ENCODE measurements around the gene PHYH.
"Not testable (repeated sequence)": the region's sequence is repeated elsewhere in the genome, so short reads cannot be mapped to it uniquely, and the experiment has no call there.

The PHYH gene

DNA sequence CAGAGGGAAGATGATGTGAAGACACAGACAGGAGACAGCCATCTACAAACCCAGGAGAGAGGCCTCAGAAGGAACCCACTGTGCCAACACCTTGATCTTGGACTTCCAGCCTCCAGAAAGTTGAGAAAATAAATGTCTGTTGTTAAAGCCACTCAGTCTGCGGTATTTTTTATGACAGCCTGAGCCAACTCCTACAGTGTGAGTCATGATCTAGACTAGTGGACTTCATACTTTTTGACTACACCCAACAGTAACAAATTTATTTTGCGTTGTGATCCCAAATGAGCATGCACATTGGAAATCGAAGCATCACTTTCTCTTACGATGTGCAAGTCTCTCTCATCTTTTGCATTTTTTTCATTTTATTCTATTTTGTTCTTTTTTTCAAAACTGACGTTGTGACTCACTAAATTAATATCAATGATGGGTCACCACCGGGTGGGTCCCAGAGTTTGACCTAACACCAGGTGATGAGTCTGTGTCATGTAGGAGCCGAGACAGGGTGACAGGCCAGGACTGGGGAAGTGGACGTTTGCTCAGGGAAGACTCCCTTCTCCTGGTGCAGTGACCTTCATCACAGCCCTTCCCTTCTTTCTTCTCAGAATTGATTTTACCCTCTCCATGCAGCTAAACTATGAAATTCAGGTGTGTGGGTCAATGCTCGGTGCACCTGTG is 28.9 kb downstream of the PHYH start:
- Histone ChIP-seq H3K9ac (ENCODE audit: low read depth, low read length) (no peak overlapping the region), H3K4me1 (ENCODE audit: insufficient read depth, low read length) (peaks cover 10% of the 10 kb centered on the region), H3K9me3 (ENCODE audit: control insufficient read depth, insufficient read depth, low read length) (0 out of 2 replicates have a peak, but pooled peaks cover 2% of the 10 kb centered on the region), H3K36me3 (ENCODE audit: insufficient read depth, low read length) (no peaks in the 10 kb centered on the region)

DNA sequence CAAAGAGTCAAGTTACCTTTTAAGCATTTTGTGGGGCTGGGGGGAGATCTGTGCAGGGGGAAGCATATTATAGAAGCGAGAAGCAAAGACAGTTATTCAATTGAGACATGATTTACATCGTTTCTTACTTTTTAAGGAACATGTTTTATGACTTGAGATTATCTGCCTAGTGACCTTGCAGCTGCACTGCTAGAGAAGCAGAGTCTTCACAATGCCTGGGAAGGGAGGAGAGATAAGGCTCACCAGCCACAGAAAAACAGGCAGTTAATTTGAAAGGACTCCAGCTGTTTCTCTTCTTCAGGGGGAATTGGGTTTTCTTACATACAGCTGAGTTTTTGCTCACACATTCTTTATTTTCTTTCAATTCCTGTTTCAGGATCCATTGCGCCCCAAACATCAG is 31.0 kb downstream of the PHYH start:
- H3K9me3 ChIP-seq (ENCODE audit: control insufficient read depth, insufficient read depth, low read length) = no peaks in the 10 kb centered on the region
- H3K4me1 ChIP-seq (ENCODE audit: insufficient read depth, low read length) = peaks cover 10% of the 10 kb centered on the region
- H3K36me3 ChIP-seq (ENCODE audit: insufficient read depth, low read length) = no peaks in the 10 kb centered on the region
- no peak overlapping the region for H3K9ac ChIP-seq (ENCODE audit: low read depth, low read length)

DNA sequence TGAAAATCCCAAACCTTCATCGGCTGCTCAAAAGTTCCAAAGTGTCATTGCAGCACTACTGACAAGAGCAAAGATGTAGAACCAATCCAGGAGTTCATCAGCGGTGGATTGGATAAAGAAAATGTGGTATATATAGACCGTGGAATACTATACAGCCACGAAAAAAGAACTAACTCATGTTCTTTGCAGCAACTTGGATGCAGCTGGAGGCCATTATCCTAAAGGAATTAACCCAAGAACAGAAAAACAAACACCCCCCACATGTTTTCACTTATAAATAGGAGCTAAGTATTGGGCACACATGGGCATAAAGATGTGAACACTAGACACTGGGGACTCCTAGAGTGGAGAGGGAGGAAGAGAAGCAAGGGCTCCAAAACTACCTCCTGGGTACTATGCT is 31.6 kb downstream of the PHYH start:
- Histone ChIP-seq H3K9me3 (ENCODE audit: control insufficient read depth, insufficient read depth, low read length) (no peaks in the 10 kb centered on the region), H3K9ac (ENCODE audit: low read depth, low read length) (no peak overlapping the region), H3K36me3 (ENCODE audit: insufficient read depth, low read length) (no peaks in the 10 kb centered on the region), H3K4me1 (ENCODE audit: insufficient read depth, low read length) (peaks cover 10% of the 10 kb centered on the region)

DNA sequence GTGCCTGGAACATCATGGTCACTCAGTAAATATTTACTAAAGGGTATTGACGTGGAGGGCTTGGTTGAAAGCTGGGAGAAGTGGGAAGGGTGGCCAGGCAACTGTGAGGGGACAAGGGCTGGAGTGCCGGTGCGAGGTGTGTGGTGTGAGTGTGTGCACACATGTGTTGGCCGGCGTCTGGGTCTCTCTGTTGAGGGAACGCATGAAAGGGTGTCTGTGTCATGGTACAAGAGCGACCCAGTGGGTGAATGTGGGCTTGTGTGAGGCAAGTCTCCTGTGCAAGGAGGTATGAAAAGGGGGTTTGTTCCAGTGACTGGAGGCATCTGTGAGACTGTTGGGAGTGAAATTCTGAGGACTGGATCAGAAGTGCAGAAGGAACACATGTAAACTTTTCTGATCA is 36.3 kb downstream of the PHYH start:
- Histone ChIP-seq H3K9ac (ENCODE audit: low read depth, low read length) (no peak overlapping the region), H3K36me3 (ENCODE audit: insufficient read depth, low read length) (no peaks in the 10 kb centered on the region), H3K9me3 (ENCODE audit: control insufficient read depth, insufficient read depth, low read length) (no peaks in the 10 kb centered on the region), H3K4me1 (ENCODE audit: insufficient read depth, low read length) (no peaks in the 10 kb centered on the region; the same call in 1 of the 2 replicates)

DNA sequence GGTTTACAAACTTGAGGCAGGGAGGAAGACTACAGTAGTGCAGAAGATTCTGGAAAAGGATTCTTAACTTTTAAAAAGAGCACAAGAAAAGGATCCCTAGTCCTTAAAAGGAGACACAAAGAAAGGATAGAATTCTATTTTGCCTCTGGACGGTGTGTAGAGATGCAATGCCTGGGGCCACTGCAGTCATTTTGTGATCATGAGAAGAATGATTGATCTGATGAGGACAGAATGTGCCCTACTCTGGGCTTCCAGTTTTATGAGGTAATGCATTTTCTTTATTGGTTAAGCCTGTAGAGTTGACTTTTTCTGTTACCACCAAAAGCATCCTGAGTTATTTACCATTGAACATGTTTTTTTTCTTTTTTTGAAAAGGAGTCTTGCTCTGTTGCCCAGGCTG is 37.4 kb downstream of the PHYH start:
- no peaks in the 10 kb centered on the region for H3K4me1 ChIP-seq (ENCODE audit: insufficient read depth, low read length)
- no peak overlapping the region for H3K9ac ChIP-seq (ENCODE audit: low read depth, low read length)
- H3K36me3 ChIP-seq (ENCODE audit: insufficient read depth, low read length) = no peaks in the 10 kb centered on the region
- H3K9me3 ChIP-seq (ENCODE audit: control insufficient read depth, insufficient read depth, low read length) = no peaks in the 10 kb centered on the region

DNA sequence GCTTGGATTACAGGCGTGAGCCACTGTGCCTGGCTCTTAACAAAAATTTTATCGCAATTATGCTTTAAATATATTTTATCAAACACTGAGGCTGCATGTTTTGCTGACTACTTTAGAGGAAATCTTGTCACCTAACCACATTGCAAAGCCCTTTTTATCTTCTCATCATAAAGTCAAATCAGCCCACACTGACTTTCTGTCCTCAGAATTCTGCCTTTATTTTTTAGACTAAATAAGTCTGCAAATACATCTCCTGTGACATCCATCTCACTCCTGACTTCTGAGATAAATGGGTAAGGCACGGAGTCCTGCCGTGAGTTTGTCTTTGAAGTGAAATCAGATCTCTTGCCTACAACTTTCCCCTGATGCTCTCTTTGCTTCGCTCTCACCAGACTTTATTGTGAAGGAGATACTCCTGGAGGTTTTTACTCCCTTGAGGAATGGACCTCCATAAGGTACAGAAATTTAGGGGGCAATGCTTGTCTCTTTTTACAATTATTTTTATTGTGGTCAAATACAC is 42.2 kb downstream of the PHYH start:
- no peaks in the 10 kb centered on the region for H3K4me1 ChIP-seq (ENCODE audit: insufficient read depth, low read length)
- no peaks in the 10 kb centered on the region for H3K36me3 ChIP-seq (ENCODE audit: insufficient read depth, low read length)
- no peak overlapping the region for H3K9ac ChIP-seq (ENCODE audit: low read depth, low read length)
- no peaks in the 10 kb centered on the region for H3K9me3 ChIP-seq (ENCODE audit: control insufficient read depth, insufficient read depth, low read length)

DNA sequence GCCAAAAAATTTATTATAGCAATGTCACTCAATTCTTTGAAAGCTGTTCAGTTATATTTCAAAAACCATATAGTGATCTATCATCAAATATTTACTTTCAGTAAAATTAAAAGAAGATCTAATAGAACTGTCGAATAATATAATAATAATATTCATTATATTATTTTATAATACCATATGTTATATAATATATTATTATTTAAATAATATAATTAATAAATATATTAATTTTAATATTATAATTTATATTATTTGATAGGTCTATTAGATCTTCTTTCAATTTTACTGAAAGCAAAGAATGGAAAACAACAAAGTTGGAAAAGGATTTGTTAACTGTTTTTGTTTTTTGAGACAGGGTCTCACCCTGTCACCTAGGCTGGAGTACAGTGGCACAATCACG is 43.2 kb downstream of the PHYH start:
- H3K9ac ChIP-seq (ENCODE audit: low read depth, low read length) = no peak overlapping the region
- no peaks in the 10 kb centered on the region for H3K4me1 ChIP-seq (ENCODE audit: insufficient read depth, low read length)
- no peaks in the 10 kb centered on the region for H3K9me3 ChIP-seq (ENCODE audit: control insufficient read depth, insufficient read depth, low read length)
- no peaks in the 10 kb centered on the region for H3K36me3 ChIP-seq (ENCODE audit: insufficient read depth, low read length)

DNA sequence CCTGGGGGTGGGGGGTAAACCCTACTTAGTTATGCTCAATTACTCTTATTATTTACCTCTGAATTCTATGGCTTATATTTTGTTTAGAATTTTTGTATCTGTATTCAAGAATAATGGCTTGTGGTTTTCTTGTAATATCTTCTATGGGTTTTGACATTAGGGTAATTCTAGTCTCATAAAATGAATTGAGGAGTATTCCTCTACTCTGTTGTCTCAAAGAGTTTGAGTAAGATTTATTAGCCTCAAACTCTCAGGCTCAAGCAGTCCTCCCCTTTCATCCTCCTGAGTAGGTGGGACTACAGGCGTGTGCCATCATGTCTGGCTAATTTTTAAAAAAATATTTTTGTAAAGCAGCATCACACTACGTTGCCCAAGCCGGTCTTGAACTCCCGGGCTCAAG is 46.1 kb downstream of the PHYH start:
- H3K9me3 ChIP-seq (ENCODE audit: control insufficient read depth, insufficient read depth, low read length) = no peaks in the 10 kb centered on the region
- H3K9ac ChIP-seq (ENCODE audit: low read depth, low read length) = no peak overlapping the region
- H3K4me1 ChIP-seq (ENCODE audit: insufficient read depth, low read length) = no peaks in the 10 kb centered on the region
- no peaks in the 10 kb centered on the region for H3K36me3 ChIP-seq (ENCODE audit: insufficient read depth, low read length)

DNA sequence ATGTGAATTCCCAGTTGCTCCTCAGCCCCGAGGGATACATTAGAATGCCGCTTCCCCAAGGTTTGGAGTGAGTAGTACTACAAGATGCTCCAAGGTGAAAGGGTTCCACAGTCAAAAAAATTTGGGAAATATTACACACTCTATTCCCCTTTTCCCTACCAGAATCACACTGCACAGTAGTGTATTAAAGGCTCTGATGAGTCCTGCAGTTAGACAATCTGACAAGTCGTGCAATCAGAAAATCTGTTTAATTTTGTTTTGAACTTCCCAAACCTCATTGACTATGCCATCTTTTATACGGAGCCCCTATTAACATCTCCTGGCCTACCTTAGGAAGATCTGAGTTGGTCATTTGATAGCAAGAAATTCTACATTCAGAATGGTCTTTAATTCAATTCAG is 52.1 kb downstream of the PHYH start:
- no peaks in the 10 kb centered on the region for H3K36me3 ChIP-seq (ENCODE audit: insufficient read depth, low read length)
- H3K9me3 ChIP-seq (ENCODE audit: control insufficient read depth, insufficient read depth, low read length) = no peaks in the 10 kb centered on the region
- no peaks in the 10 kb centered on the region for H3K4me1 ChIP-seq (ENCODE audit: insufficient read depth, low read length)
- no peak overlapping the region for H3K9ac ChIP-seq (ENCODE audit: low read depth, low read length)

DNA sequence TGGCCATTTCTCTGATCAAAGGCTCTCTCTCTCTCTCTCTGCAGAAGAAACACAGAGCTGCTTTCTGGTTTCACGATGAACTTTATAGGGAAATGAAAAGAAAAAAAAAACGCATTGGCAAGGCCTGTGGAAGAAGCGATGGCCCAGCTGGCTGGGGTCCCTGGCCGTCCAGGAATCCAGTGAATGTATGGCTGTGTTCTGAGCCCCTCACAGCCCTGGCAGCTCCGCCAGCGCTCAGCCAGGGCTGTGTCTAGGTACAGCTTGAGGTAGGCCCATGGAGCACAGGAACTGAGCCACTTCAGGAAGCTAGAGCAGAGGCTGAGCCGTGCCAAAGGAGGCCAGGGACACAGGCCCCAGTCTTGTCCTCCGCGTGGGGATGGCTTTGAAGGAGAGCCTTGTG is 52.6 kb downstream of the PHYH start:
- Histone ChIP-seq H3K9ac (ENCODE audit: low read depth, low read length) (no peak overlapping the region), H3K4me1 (ENCODE audit: insufficient read depth, low read length) (no peaks in the 10 kb centered on the region), H3K36me3 (ENCODE audit: insufficient read depth, low read length) (no peaks in the 10 kb centered on the region), H3K9me3 (ENCODE audit: control insufficient read depth, insufficient read depth, low read length) (no peaks in the 10 kb centered on the region)

DNA sequence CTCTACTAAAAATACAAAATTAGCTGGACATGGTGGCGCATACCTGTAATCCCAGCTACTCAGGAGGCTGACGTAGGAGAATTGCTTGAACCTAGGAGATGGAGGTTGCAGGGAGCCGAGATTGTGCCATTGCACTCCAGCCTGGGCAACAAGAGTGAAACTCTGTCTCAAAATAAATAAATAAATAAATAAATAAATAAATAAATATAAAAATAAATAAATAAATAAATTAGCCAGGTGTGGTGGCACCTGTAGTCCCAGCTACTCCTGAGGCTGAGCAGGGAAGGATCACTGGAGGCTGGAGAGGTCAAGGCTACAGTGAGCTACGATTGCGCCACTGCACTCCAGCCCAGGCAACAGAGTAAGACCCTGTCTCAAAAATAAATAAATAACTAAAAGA is 57.6 kb downstream of the PHYH start:
- not testable (repeated sequence) for H3K4me1 ChIP-seq (ENCODE audit: insufficient read depth, low read length); H3K36me3 ChIP-seq (ENCODE audit: insufficient read depth, low read length); H3K9ac ChIP-seq (ENCODE audit: low read depth, low read length); H3K9me3 ChIP-seq (ENCODE audit: control insufficient read depth, insufficient read depth, low read length)

DNA sequence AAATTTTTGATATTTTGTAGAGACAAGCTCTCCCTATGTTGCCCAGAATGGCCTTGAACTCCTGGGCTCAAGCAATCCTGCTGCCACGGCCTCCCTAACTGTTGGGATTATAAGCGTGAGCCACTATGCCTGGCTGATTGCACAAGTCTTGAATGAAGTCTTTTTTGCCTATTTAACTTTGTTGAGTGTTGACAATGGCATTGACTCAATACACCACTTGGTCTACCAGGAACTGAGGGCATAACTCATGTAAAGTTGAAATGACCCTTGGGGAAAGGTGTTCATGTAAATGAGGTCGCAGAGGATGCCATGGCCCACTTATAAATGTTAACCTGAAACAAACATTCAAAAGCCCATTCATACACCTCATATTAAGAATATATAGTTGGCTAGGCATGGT is 58.3 kb downstream of the PHYH start:
- Histone ChIP-seq H3K9me3 (ENCODE audit: control insufficient read depth, insufficient read depth, low read length) (no peaks in the 10 kb centered on the region), H3K9ac (ENCODE audit: low read depth, low read length) (no peak overlapping the region), H3K36me3 (ENCODE audit: insufficient read depth, low read length) (no peaks in the 10 kb centered on the region), H3K4me1 (ENCODE audit: insufficient read depth, low read length) (no peaks in the 10 kb centered on the region)

DNA sequence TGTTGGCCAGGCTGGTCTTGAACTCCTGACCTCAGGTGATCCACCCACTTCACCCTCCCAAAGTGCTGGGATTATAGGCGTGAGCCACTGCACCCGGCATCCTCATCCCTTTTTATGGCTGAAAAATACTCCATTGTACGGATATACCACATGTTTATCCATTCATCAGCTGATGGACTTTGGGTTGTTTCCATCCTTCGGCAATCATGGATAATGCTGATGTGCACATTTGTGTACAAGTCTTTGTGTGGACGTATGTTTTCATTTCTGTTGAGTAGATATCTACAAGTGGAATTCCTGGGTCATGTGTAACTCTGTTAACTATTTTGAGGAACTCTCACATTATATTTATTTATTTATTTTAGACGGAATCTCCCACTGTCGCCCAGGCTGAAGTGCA is 59.9 kb downstream of the PHYH start:
- Histone ChIP-seq H3K9ac (ENCODE audit: low read depth, low read length) (no peak overlapping the region), H3K36me3 (ENCODE audit: insufficient read depth, low read length) (no peaks in the 10 kb centered on the region), H3K4me1 (ENCODE audit: insufficient read depth, low read length) (no peaks in the 10 kb centered on the region), H3K9me3 (ENCODE audit: control insufficient read depth, insufficient read depth, low read length) (no peaks in the 10 kb centered on the region)

DNA sequence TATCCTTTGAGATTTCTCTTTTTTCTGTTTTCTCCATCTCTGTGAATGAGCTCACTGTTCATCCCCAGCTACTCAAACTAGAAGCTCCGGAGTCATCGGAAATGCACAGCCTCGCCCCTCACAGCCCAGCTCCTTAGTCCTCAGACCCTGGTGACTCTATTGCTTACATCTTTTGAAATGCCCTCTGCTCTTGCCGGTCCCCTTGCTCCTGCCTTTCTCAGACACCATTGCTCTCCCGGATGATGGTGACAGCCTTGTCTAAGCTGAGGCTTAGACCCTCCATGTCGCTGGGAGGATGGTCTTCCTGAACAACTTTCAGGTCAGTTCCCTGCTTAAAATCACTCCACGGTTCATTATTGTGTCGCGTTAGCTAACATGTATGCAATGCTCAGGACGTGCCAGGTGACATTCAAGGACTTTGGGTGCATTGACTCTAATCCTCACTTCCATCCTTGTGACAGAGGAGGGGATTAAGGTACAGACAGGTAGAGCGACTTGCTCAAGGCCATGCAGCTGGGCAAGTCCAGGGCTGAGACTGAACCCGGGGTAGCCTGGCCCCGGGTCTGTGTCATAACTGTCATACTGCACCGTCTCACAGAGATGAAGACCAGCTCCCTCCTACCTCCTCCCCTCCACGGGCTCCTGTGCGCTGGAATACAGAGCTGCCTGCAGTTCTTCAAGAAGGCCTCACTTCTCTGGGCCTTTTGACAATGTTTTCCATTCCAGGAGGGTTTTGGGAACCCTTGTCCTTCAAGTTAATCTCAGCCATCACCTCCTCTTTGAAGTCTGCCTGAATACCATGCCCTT is 61.4 kb downstream of the PHYH start:
- Histone ChIP-seq H3K9ac (ENCODE audit: low read depth, low read length) (no peak overlapping the region), H3K9me3 (ENCODE audit: control insufficient read depth, insufficient read depth, low read length) (no peaks in the 10 kb centered on the region), H3K4me1 (ENCODE audit: insufficient read depth, low read length) (0 out of 2 replicates have a peak, but pooled peaks cover 5% of the 10 kb centered on the region), H3K36me3 (ENCODE audit: insufficient read depth, low read length) (no peaks in the 10 kb centered on the region)

DNA sequence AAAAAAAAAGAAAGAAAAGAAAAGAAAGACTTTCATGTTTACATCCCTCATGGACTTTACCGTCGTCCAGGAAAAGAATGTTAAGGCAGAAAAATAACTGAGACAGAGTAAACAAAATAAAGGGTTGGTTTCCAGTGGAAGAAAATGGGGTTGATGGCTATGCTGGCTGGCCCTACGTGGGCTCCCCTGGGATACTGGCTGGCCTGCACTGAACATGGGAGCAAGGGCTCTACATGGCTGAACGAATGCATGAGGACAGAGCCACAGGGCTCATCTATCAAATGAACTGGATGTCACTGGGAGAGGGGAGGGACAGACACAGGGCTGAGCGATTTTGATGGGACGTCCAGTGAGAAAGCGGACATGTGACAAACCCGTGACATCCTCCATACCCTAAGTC is 63.2 kb downstream of the PHYH start:
- Histone ChIP-seq H3K4me1 (ENCODE audit: insufficient read depth, low read length) (0 out of 2 replicates have a peak, but pooled peaks cover 5% of the 10 kb centered on the region), H3K9me3 (ENCODE audit: control insufficient read depth, insufficient read depth, low read length) (no peaks in the 10 kb centered on the region), H3K36me3 (ENCODE audit: insufficient read depth, low read length) (no peaks in the 10 kb centered on the region), H3K9ac (ENCODE audit: low read depth, low read length) (no peak overlapping the region)

Measured in ES-I3 (cell line).